Endothelial cell of umbilical vein (primary cell): ENCODE data around the gene OR51B2. TPM values are rescaled to one million over a fixed set of nuclear protein-coding genes. Genes with fewer than 3 reads are reported as not detected.

Source experiments
- BruUV-seq: library from RNA; stranded (reverse); fragments of 400-500 nt; replicated peaks from 2 replicates; lab custom pipeline; 2021; lab: Mats Ljungman, UMichigan
- CTCF ChIA-PET: fragments of 300-600, 350-600 bp; sonication (Branson Sonifier 250); formaldehyde crosslinking; loops from one replicate; lab custom pipeline; 2021; ENCODE audit warnings: antibody characterized with exemption, inconsistent platforms; lab: Charles Lee
- POLR2A ChIA-PET: fragments of 300-600, 350-600 bp; sonication (Branson Sonifier 250); formaldehyde crosslinking; loops from one replicate; lab custom pipeline; 2021; ENCODE audit warnings: antibody characterized with exemption, inconsistent platforms; lab: Charles Lee
- DNase-seq: peaks from one replicate; pipeline ENCODE4 v3.0.0-alpha.2; 2011; ENCODE audit warnings: low read depth, low spot score
- FAIRE-seq: peaks from 2 replicates; lab custom pipeline; 2011; peaks lifted over from hg19 to GRCh38; lab: Jason Lieb, UNC
- H2AFZ ChIP-seq: 2 replicates; pipeline ENCODE4 v1.6.0; 2012; ENCODE audit warnings: low read depth, low read length, control low read depth, inconsistent platforms
- H3K27ac ChIP-seq: 2 replicates; pipeline ENCODE4 v1.5.1; 2011; ENCODE audit warnings: low read depth, mild to moderate bottlenecking, control low read depth, low read length, moderate library complexity; ENCODE audit not compliant: insufficient read depth
- H3K27me3 ChIP-seq, 2 experiments: 2 replicates each; pipeline versions ENCODE4 v1.6.0 to v1.6.1; 2011; ENCODE audit warnings: low read length in 2 of 2, mixed read lengths in 1 of 2; ENCODE audit not compliant: control insufficient read depth in 2 of 2, insufficient read depth in 2 of 2
- H3K36me3 ChIP-seq, 2 experiments: 2 replicates in 1 of 2; 3 replicates in 1 of 2; pipeline ENCODE4 v1.5.1; 2011; ENCODE audit warnings: low read length in 2 of 2, mild to moderate bottlenecking in 1 of 2, moderate library complexity in 1 of 2; ENCODE audit not compliant: control insufficient read depth in 2 of 2, insufficient read depth in 2 of 2; ENCODE audit errors: extremely low read depth in 1 of 2
- H3K4me1 ChIP-seq: 3 replicates; pipeline ENCODE4 v1.5.1; 2011; ENCODE audit warnings: mild to moderate bottlenecking, low read length; ENCODE audit not compliant: control insufficient read depth, insufficient read depth; ENCODE audit errors: extremely low read depth
- H3K4me2 ChIP-seq: 2 replicates; pipeline ENCODE4 v1.6.1; 2011; ENCODE audit warnings: low read length, control low read depth, mixed read lengths; ENCODE audit not compliant: insufficient read depth
- H3K4me3 ChIP-seq, 3 experiments: fragments of 200-600 bp in 1 of 3; sonication (generic), shearing (Covaris generic) in 1 of 3; replicated peaks in 1 of 3; 2 replicates each; pipeline ENCODE4 v1.5.1; 2011 to 2016; ENCODE audit warnings: control low read depth in 3 of 3, low read length in 3 of 3, mild to moderate bottlenecking in 2 of 3, inconsistent platforms in 1 of 3, low read depth in 1 of 3, moderate library complexity in 1 of 3; ENCODE audit not compliant: insufficient read depth in 1 of 3
- H3K79me2 ChIP-seq: 2 replicates; pipeline ENCODE4 v1.6.0; 2012; ENCODE audit warnings: low read length, inconsistent platforms; ENCODE audit not compliant: control insufficient read depth, insufficient read depth
- H3K9ac ChIP-seq: replicated peaks from 2 replicates; pipeline ENCODE3; 2011; ENCODE audit warnings: low read length, control low read depth; ENCODE audit not compliant: insufficient read depth; ENCODE audit errors: extremely low read depth
- H3K9me1 ChIP-seq: replicated peaks from 3 replicates; pipeline ENCODE4 v1.6.0; 2011; ENCODE audit warnings: mild to moderate bottlenecking, low read length; ENCODE audit not compliant: control insufficient read depth, insufficient read depth; ENCODE audit errors: extremely low read depth
- H3K9me3 ChIP-seq: replicated peaks from 2 replicates; pipeline ENCODE4 v1.5.1; 2012; ENCODE audit warnings: low read length, inconsistent platforms; ENCODE audit not compliant: control insufficient read depth, insufficient read depth
- H4K20me1 ChIP-seq: replicated peaks from 2 replicates; pipeline ENCODE3; 2011; ENCODE audit warnings: mild to moderate bottlenecking, low read length; ENCODE audit not compliant: control insufficient read depth, insufficient read depth; ENCODE audit errors: extremely low read depth
- CTCF ChIP-seq, 2 donors: IDR thresholded peaks; 1 replicate in 1 of 2; 2 replicates in 1 of 2; pipeline ENCODE4 v1.5.1; 2011; ENCODE audit warnings: low read length in 2 of 2, mild to moderate bottlenecking in 2 of 2, moderate library complexity in 2 of 2, control low read depth in 1 of 2, inconsistent platforms in 1 of 2, low read depth in 1 of 2; ENCODE audit not compliant: insufficient read depth in 1 of 2; ENCODE audit errors: extremely low read depth in 1 of 2
- EZH2 ChIP-seq: IDR thresholded peaks from 2 replicates; pipeline ENCODE4 v1.6.1; 2012; ENCODE audit warnings: borderline replicate concordance, low read depth, mild to moderate bottlenecking, moderate library complexity, low read length, inconsistent platforms; ENCODE audit not compliant: severe bottlenecking
- FOS ChIP-seq: IDR thresholded peaks from 2 replicates; pipeline ENCODE4 v1.6.1; 2011; ENCODE audit warnings: mild to moderate bottlenecking, low read length, moderate library complexity, borderline replicate concordance; ENCODE audit not compliant: insufficient read depth
- GATA2 ChIP-seq: IDR thresholded peaks from 2 replicates; pipeline ENCODE4 v1.7.0; 2011; ENCODE audit warnings: low read depth, mild to moderate bottlenecking, moderate library complexity, mixed read lengths, low read length; ENCODE audit not compliant: insufficient read length, insufficient read depth
- JUN ChIP-seq: IDR thresholded peaks from 2 replicates; pipeline ENCODE4 v1.6.1; 2011; ENCODE audit warnings: borderline replicate concordance, low read depth; ENCODE audit not compliant: insufficient read length, insufficient read depth
- MAX ChIP-seq: IDR thresholded peaks from 2 replicates; pipeline ENCODE4 v1.6.1; 2011; ENCODE audit not compliant: insufficient read depth, insufficient read length
- MYC ChIP-seq: IDR thresholded peaks from one replicate; pipeline ENCODE4 v1.6.1; 2011; ENCODE audit warnings: mild to moderate bottlenecking, low read depth, low read length
- POLR2A ChIP-seq: IDR thresholded peaks from 2 replicates; pipeline ENCODE4 v1.6.1; 2012; ENCODE audit warnings: low read depth, mild to moderate bottlenecking, control low read depth, low read length
- POLR2AphosphoS5 ChIP-seq: IDR thresholded peaks from 2 replicates; pipeline ENCODE4 v1.6.1; 2012; ENCODE audit warnings: low read depth, mild to moderate bottlenecking, control low read depth, low read length, moderate library complexity; ENCODE audit not compliant: insufficient read depth
- dilution Hi-C: fragments of 300-500 bp; cut with MboI; formaldehyde crosslinking; loops from one replicate; pipeline ENCODE4 v1.15.0; 2019; ENCODE audit warnings: low sequenced_read_pairs; ENCODE audit not compliant: extremely low pct_ligation_motif_present
- intact Hi-C: fragments of 100-400 bp; cut with micrococcal nuclease; formaldehyde crosslinking; loops from one replicate; pipeline ENCODE4 v1.10.0; 2022
- polyA plus RNA-seq, 4 experiments: library from polyadenylated mRNA; depleted of rRNA in 3 of 4; stranded (reverse) in 3 of 4; unstranded in 1 of 4; fragments of >200 nt; gene quantifications; 2 replicates each; pipeline versions ENCODE4 v1.2.1 to v1.2.3, GENCODE V29; 2011 to 2012; ENCODE audit warnings: missing spikeins in 1 of 4
- total RNA-seq: library from RNA; stranded (reverse); gene quantifications from 2 replicates; pipeline ENCODE4 v1.2.3, GENCODE V29; 2021

OR51B2 gene
- total and polyA plus RNA-seq, 2 donors (not counting 3 experiments of a cell fraction or from before 2014, with no cell fraction given): not detected

GRCh38 chr11:5364214-5364613 lies 40.1 kb upstream of the OR51B2 start:
- DNase-seq (peak; percentile 43), FAIRE-seq (peak; percentile 61)
- Histone ChIP-seq H3K27me3 (no peaks in the 10 kb centered on the region), H3K4me3 (no peak overlapping the region), H3K9me3 (no peaks in the 10 kb centered on the region), H3K9me1 (no peaks in the 10 kb centered on the region), H3K27ac (peak overlapping the region; percentile 58), H3K4me2 (no peak overlapping the region), H3K79me2 (no peaks in the 10 kb centered on the region), H2AFZ (no peak overlapping the region), H4K20me1 (no peaks in the 10 kb centered on the region), H3K4me1 (peaks cover 32% of the 10 kb centered on the region), H3K36me3 (no peaks in the 10 kb centered on the region), H3K9ac (no peak overlapping the region)
- TF ChIP-seq GATA2: peak; percentile 70
- TF ChIP-seq POLR2AphosphoS5: peak; percentile 60
- no peak for TF ChIP-seq EZH2
- peak; percentile 65 for TF ChIP-seq JUN
- peak; percentile 82 for TF ChIP-seq FOS
- POLR2A ChIA-PET: no interaction called here
- CTCF ChIA-PET: interaction anchor here (0.8 to 2.0 kb wide), 7 partner anchors 18 to 1177 kb away, joined by 3 to 8 read pairs (median 4); no protein-coding TSS in a partner anchor
- no TSS peak for BruUV-seq
- intact Hi-C loops (no loop called here), dilution Hi-C loops (no loop called here)

GRCh38 chr11:5363679-5364078 lies 39.6 kb upstream of the OR51B2 start:
- CTCF ChIA-PET: interaction anchor here (0.9 to 2.0 kb wide), 7 partner anchors 18 to 1176 kb away, joined by 3 to 8 read pairs (median 4); no protein-coding TSS in a partner anchor
- no peak for TF ChIP-seq GATA2
- no peak for TF ChIP-seq POLR2A
- TF ChIP-seq JUN: no peak
- TF ChIP-seq EZH2: no peak
- TF ChIP-seq POLR2AphosphoS5: no peak
- no peak for TF ChIP-seq MAX
- no peak for TF ChIP-seq MYC
- TF ChIP-seq CTCF (IDR thresholded peaks at IDR 0.05; ENCODE audit: extremely low read depth in 1 of 2, insufficient read depth in 1 of 2, low read depth in 1 of 2, low read length in 2 of 2): no peak
- no peak for TF ChIP-seq FOS
- Histone ChIP-seq H3K79me2 (no peaks in the 10 kb centered on the region), H3K27ac (peak overlapping the region; percentile 15), H3K4me2 (no peak overlapping the region), H3K4me3 (no peak overlapping the region), H3K36me3 (no peaks in the 10 kb centered on the region), H3K9me3 (no peaks in the 10 kb centered on the region), H2AFZ (no peak overlapping the region), H3K27me3 (no peaks in the 10 kb centered on the region), H3K4me1 (peaks cover 32% of the 10 kb centered on the region), H3K9ac (no peak overlapping the region), H3K9me1 (no peaks in the 10 kb centered on the region), H4K20me1 (no peaks in the 10 kb centered on the region)
- intact Hi-C loops (no loop called here), dilution Hi-C loops (no loop called here)
- FAIRE-seq: no peak
- no TSS peak for BruUV-seq
- POLR2A ChIA-PET: no interaction called here
- DNase-seq: no peak
